ENCODE results near the gene GOLT1B. TPM values are rescaled to one million over a fixed set of nuclear protein-coding genes. Genes with fewer than 3 reads are reported as not detected.

GOLT1B gene
- polyA plus RNA-seq, 1 of the 3 experiments (the other 2 are of a cell fraction), result 7.9 TPM

DNA sequence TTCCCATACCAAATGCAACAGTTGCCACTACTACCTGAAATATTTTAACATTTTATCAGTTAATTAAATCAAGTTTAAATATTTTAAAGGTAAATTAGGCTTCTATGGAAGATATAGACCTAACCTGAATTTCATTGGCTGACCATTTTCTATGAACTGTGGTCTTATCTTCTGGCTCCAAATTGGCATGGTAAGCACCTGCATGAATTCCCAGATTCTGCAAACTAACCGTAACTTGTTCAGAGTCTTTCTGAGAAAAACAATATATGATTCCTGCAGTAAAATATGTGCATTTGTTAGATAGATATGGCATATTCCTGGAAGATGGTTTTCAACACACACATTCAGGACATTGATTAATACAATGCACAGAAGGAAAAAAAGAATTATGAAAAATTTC lies 26.0 kb upstream of the GOLT1B start:
- no peaks in the 10 kb centered on the region for H4K20me1 ChIP-seq (ENCODE audit: insufficient read depth)
- WGBS (ENCODE audit: low lambda C conversion rate), result 92% methylated on average over 1 of the region's 1 CpG
- no peaks in the 10 kb centered on the region for H3K27me3 ChIP-seq (ENCODE audit: insufficient read depth)
- H3K9ac ChIP-seq, result no peak overlapping the region
- H3K4me3 ChIP-seq (ENCODE audit: low read depth in 2 of 2, low read length in 1 of 2), result no peak overlapping the region
- peaks cover 75 to 89% of the 10 kb centered on the region in 2 experiments for H3K36me3 ChIP-seq (replicated peaks in 1 of 2; ENCODE audit: control insufficient read depth in 1 of 2, insufficient read depth in 2 of 2, low read length in 1 of 2)
- no peak for DNase-seq
- no peak overlapping the region for H3K27ac ChIP-seq (ENCODE audit: low read depth in 2 of 2, low read length in 1 of 2)
- peaks cover 12% of the 10 kb centered on the region for H3F3A ChIP-seq (replicated peaks; ENCODE audit: insufficient read depth)
- no peaks in the 10 kb centered on the region for H3K79me2 ChIP-seq (ENCODE audit: insufficient read depth)
- H3K9me2 ChIP-seq, result no peaks in the 10 kb centered on the region
- CTCF ChIA-PET, result no interaction called here
- TF ChIP-seq, protein P1, sequence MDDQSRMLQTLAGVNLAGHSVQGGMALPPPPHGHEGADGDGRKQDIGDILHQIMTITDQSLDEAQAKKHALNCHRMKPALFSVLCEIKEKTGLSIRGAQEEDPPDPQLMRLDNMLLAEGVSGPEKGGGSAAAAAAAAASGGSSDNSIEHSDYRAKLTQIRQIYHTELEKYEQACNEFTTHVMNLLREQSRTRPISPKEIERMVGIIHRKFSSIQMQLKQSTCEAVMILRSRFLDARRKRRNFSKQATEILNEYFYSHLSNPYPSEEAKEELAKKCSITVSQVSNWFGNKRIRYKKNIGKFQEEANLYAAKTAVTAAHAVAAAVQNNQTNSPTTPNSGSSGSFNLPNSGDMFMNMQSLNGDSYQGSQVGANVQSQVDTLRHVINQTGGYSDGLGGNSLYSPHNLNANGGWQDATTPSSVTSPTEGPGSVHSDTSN (IDR thresholded peaks at IDR 0.05), result no peak
- no peak for TF ChIP-seq RXRA (IDR thresholded peaks at IDR 0.05; ENCODE audit: borderline replicate concordance, low read depth)
- TF ChIP-seq JUND (IDR thresholded peaks at IDR 0.05), result no peak
- TF ChIP-seq EZH2phosphoT487 (IDR thresholded peaks at IDR 0.05; ENCODE audit: borderline replicate concordance, low read depth), result no peak
- TF ChIP-seq TEAD4 (IDR thresholded peaks at IDR 0.05; ENCODE audit: borderline replicate concordance, insufficient read depth), result no peak
- TF ChIP-seq FOXJ3 (CRISPR knock-in tag; IDR thresholded peaks at IDR 0.05), result no peak
- TF ChIP-seq, protein P2, sequence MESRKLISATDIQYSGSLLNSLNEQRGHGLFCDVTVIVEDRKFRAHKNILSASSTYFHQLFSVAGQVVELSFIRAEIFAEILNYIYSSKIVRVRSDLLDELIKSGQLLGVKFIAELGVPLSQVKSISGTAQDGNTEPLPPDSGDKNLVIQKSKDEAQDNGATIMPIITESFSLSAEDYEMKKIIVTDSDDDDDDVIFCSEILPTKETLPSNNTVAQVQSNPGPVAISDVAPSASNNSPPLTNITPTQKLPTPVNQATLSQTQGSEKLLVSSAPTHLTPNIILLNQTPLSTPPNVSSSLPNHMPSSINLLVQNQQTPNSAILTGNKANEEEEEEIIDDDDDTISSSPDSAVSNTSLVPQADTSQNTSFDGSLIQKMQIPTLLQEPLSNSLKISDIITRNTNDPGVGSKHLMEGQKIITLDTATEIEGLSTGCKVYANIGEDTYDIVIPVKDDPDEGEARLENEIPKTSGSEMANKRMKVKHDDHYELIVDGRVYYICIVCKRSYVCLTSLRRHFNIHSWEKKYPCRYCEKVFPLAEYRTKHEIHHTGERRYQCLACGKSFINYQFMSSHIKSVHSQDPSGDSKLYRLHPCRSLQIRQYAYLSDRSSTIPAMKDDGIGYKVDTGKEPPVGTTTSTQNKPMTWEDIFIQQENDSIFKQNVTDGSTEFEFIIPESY (IDR thresholded peaks at IDR 0.05; ENCODE audit: borderline replicate concordance, low read depth), result no peak
- TF ChIP-seq, protein P3, sequence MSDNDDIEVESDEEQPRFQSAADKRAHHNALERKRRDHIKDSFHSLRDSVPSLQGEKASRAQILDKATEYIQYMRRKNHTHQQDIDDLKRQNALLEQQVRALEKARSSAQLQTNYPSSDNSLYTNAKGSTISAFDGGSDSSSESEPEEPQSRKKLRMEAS (IDR thresholded peaks at IDR 0.05; ENCODE audit: low read depth), result no peak
- no peak for TF ChIP-seq NFIC (IDR thresholded peaks at IDR 0.05; ENCODE audit: borderline replicate concordance)
- no peak for TF ChIP-seq NRF1 (IDR thresholded peaks at IDR 0.05; ENCODE audit: low read depth, low read length)
- TF ChIP-seq SMC3 (IDR thresholded peaks at IDR 0.05; ENCODE audit: low read depth, low read length), result no peak
- H2AFZ ChIP-seq (ENCODE audit: low read depth), result no peak overlapping the region
- POLR2A ChIA-PET, result no interaction called here
- no peaks in the 10 kb centered on the region for H3K4me1 ChIP-seq (ENCODE audit: control insufficient read depth in 1 of 2, insufficient read depth in 2 of 2, low read depth in 1 of 2, low read length in 1 of 2)
- H3K4me2 ChIP-seq, result no peak overlapping the region
- H3K9me3 ChIP-seq, result no peaks in the 10 kb centered on the region

DNA sequence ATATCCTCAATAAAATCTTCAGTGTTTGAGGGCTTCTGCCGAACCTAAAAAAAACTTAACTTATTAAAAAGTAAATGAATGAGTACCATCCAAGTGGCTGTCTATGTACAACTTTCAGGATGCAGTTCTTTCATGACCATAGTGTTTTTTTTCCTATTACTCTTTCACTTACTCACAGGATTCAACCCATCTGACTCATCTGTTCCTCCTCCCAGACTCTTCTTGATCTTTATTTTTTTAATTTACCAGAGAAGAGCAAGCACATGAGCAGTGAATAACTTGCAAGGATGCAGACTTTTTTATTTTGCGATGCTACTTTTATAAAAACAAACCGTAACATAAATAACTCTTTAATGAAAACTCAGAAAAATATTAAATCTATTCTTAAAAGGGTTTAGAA lies 24.6 kb upstream of the GOLT1B start:
- Histone ChIP-seq H4K20me1 (ENCODE audit: insufficient read depth) (no peaks in the 10 kb centered on the region), H3K9ac (no peak overlapping the region), H3K79me2 (ENCODE audit: insufficient read depth) (no peaks in the 10 kb centered on the region), H3K9me3 (no peaks in the 10 kb centered on the region), H3K4me1 (ENCODE audit: control insufficient read depth in 1 of 2, insufficient read depth in 2 of 2, low read depth in 1 of 2, low read length in 1 of 2) (no peaks in the 10 kb centered on the region), H3F3A (replicated peaks; ENCODE audit: insufficient read depth) (peaks cover 12% of the 10 kb centered on the region), H3K9me2 (no peaks in the 10 kb centered on the region), H3K36me3 (replicated peaks in 1 of 2; ENCODE audit: control insufficient read depth in 1 of 2, insufficient read depth in 2 of 2, low read length in 1 of 2) (peaks cover 71 to 90% of the 10 kb centered on the region in 2 experiments), H3K27ac (ENCODE audit: low read depth in 2 of 2, low read length in 1 of 2) (peak overlapping the region in 1 of 2 experiments; percentile 24; a peak in 1 of 4 replicates), H2AFZ (ENCODE audit: low read depth) (no peak overlapping the region), H3K4me3 (ENCODE audit: low read depth in 2 of 2, low read length in 1 of 2) (no peak overlapping the region), H3K27me3 (ENCODE audit: insufficient read depth) (no peaks in the 10 kb centered on the region), H3K4me2 (no peak overlapping the region)
- no peak for TF ChIP-seq FOXM1 (IDR thresholded peaks at IDR 0.05; ENCODE audit: low read depth)
- peak; percentile 27; the same call in 1 of the 2 replicates for TF ChIP-seq FOSL2 (IDR thresholded peaks at IDR 0.05; ENCODE audit: borderline replicate concordance, low read depth)
- WGBS (ENCODE audit: low lambda C conversion rate), result 92% methylated on average over 3 of the region's 3 CpGs
- CTCF ChIA-PET, result no interaction called here
- POLR2A ChIA-PET, result no interaction called here
- DNase-seq, result no peak
